ENCODE measurements around the gene EPG5. TPM values are rescaled to one million over a fixed set of nuclear protein-coding genes. Genes with fewer than 3 reads are reported as not detected.

EPG5 gene
- total and polyA plus RNA-seq, 2 donors (not counting 3 experiments of a cell fraction or from before 2014, with no cell fraction given), result 16.7 to 25.6 TPM

DNA sequence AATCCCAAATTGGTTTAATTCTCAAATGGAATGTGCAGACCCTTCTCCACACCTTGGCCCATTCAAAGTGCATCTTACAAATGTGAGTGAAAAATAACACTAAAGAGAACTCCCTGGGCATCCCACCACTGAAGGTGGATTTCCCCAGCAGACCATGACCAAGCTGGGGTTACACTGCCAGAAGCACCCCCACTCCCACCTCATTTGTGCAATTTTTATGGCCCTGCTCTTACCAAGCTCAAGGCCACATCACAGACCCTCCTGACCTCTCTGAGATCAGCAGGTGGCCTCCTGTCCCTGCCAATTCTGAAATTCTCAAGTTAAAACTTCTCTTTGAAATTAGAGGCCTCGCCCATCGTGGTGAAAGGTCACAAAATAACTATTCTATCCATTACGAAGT, 120.0 kb downstream of the EPG5 start:
- no TSS peak for BruUV-seq (replicated peaks)
- no peak for FAIRE-seq
- H3K4me3 ChIP-seq (replicated peaks in 1 of 3; ENCODE audit: insufficient read depth in 1 of 3, low read depth in 1 of 3, low read length in 3 of 3), result no peak overlapping the region

DNA sequence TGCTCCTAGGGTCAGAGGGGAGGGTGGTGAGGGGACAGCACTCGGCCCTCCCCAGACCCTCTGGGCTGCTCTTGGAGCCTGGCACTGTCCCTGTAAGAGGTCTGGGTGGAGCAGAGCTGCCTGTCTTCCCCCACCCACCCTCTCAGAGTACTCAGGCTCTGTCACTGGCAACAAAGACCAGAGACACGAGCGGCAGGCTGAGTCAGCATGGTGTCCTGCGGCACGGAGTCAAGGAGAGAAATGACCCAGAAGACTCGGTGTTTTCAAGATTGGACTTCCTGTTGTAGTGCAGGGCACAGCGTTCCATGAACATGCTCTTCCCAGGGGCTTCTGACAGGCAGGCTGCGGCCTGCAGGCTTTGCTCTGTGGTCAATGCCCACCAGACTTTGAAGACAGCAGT, 121.7 kb downstream of the EPG5 start:
- CTCF ChIA-PET, result interaction anchor here (4.1 kb wide), 1 partner anchor 122 kb away, joined by 15 read pairs; no protein-coding TSS in a partner anchor
- H2AFZ ChIP-seq (ENCODE audit: low read depth, low read length), result no peak overlapping the region
- no peak overlapping the region for H3K4me3 ChIP-seq (replicated peaks in 1 of 3; ENCODE audit: insufficient read depth in 1 of 3, low read depth in 1 of 3, low read length in 3 of 3)
- no peaks in the 10 kb centered on the region for H3K27me3 ChIP-seq (ENCODE audit: control insufficient read depth in 2 of 2, insufficient read depth in 2 of 2, low read length in 2 of 2)
- H3K9me1 ChIP-seq (replicated peaks; ENCODE audit: control insufficient read depth, extremely low read depth, insufficient read depth, low read length), result no peaks in the 10 kb centered on the region
- intact Hi-C loops (cut with micrococcal nuclease), result no loop called here
- no peak overlapping the region for H3K9ac ChIP-seq (replicated peaks; ENCODE audit: extremely low read depth, insufficient read depth, low read length)
- no TSS peak for BruUV-seq (replicated peaks)
- no peak overlapping the region for H3K27ac ChIP-seq (ENCODE audit: insufficient read depth, low read depth, low read length)
- peaks cover 0 to 6% of the 10 kb centered on the region in 2 experiments for H3K36me3 ChIP-seq (ENCODE audit: control insufficient read depth in 2 of 2, extremely low read depth in 1 of 2, insufficient read depth in 2 of 2, low read length in 2 of 2)
- no peaks in the 10 kb centered on the region for H3K9me3 ChIP-seq (replicated peaks; ENCODE audit: control insufficient read depth, insufficient read depth, low read length)
- TF ChIP-seq GATA2 (IDR thresholded peaks at IDR 0.05; ENCODE audit: insufficient read depth, insufficient read length, low read depth, low read length) (no peak), JUN (IDR thresholded peaks at IDR 0.05; ENCODE audit: borderline replicate concordance, insufficient read depth, insufficient read length, low read depth) (no peak), MYC (IDR thresholded peaks at IDR 0.05; ENCODE audit: low read depth, low read length) (no peak)
- TF ChIP-seq, protein P1, sequence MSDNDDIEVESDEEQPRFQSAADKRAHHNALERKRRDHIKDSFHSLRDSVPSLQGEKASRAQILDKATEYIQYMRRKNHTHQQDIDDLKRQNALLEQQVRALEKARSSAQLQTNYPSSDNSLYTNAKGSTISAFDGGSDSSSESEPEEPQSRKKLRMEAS (IDR thresholded peaks at IDR 0.05; ENCODE audit: insufficient read depth, insufficient read length), result no peak
- H3K79me2 ChIP-seq (ENCODE audit: control insufficient read depth, insufficient read depth, low read length), result no peaks in the 10 kb centered on the region
- POLR2A ChIA-PET, result no interaction called here
- FAIRE-seq (no peak), DNase-seq (ENCODE audit: low read depth, low spot score) (no peak)
- dilution Hi-C loops (cut with MboI; ENCODE audit: extremely low pct_ligation_motif_present, low sequenced_read_pairs), result no loop called here
- H4K20me1 ChIP-seq (replicated peaks; ENCODE audit: control insufficient read depth, extremely low read depth, insufficient read depth, low read length), result no peaks in the 10 kb centered on the region
- no peaks in the 10 kb centered on the region for H3K4me1 ChIP-seq (ENCODE audit: control insufficient read depth, extremely low read depth, insufficient read depth, low read length)
- H3K4me2 ChIP-seq (ENCODE audit: insufficient read depth, low read length), result no peak overlapping the region

More for the DNA sequence above, 120.0 kb downstream of the EPG5 start:
- Histone ChIP-seq H3K4me2 (ENCODE audit: insufficient read depth, low read length) (no peak overlapping the region), H3K36me3 (ENCODE audit: control insufficient read depth in 2 of 2, extremely low read depth in 1 of 2, insufficient read depth in 2 of 2, low read length in 2 of 2) (peaks cover 0 to 9% of the 10 kb centered on the region in 2 experiments), H4K20me1 (replicated peaks; ENCODE audit: control insufficient read depth, extremely low read depth, insufficient read depth, low read length) (no peaks in the 10 kb centered on the region), H3K79me2 (ENCODE audit: control insufficient read depth, insufficient read depth, low read length) (no peaks in the 10 kb centered on the region), H3K4me1 (ENCODE audit: control insufficient read depth, extremely low read depth, insufficient read depth, low read length) (no peaks in the 10 kb centered on the region), H3K27ac (ENCODE audit: insufficient read depth, low read depth, low read length) (no peak overlapping the region), H2AFZ (ENCODE audit: low read depth, low read length) (no peak overlapping the region), H3K9me1 (replicated peaks; ENCODE audit: control insufficient read depth, extremely low read depth, insufficient read depth, low read length) (no peaks in the 10 kb centered on the region), H3K9ac (replicated peaks; ENCODE audit: extremely low read depth, insufficient read depth, low read length) (no peak overlapping the region), H3K9me3 (replicated peaks; ENCODE audit: control insufficient read depth, insufficient read depth, low read length) (no peaks in the 10 kb centered on the region), H3K27me3 (ENCODE audit: control insufficient read depth in 2 of 2, insufficient read depth in 2 of 2, low read length in 2 of 2) (no peaks in the 10 kb centered on the region)
- intact Hi-C loops (cut with micrococcal nuclease), result no loop called here
- dilution Hi-C loops (cut with MboI; ENCODE audit: extremely low pct_ligation_motif_present, low sequenced_read_pairs), result no loop called here
- no peak for TF ChIP-seq POLR2AphosphoS5 (IDR thresholded peaks at IDR 0.05; ENCODE audit: insufficient read depth, low read depth, low read length)
- TF ChIP-seq GATA2 (IDR thresholded peaks at IDR 0.05; ENCODE audit: insufficient read depth, insufficient read length, low read depth, low read length), result no peak
- TF ChIP-seq, protein P1 (IDR thresholded peaks at IDR 0.05; ENCODE audit: insufficient read depth, insufficient read length), result no peak
- ChIA-PET POLR2A (interaction anchor here (0.6 kb wide), 1 partner anchor 17 kb away, joined by 9 read pairs; no protein-coding TSS in a partner anchor), CTCF (interaction anchor here (0.8 to 1.1 kb wide), 2 partner anchors 33 to 227 kb away, joined by 3 read pairs; no protein-coding TSS in a partner anchor)
- no peak for DNase-seq (ENCODE audit: low read depth, low spot score)
